GM06990 (cell line): ENCODE data around the gene AFG3L2.

ENCODE experiments used
- DNase-seq: peaks from one replicate; pipeline ENCODE4 v3.0.0-alpha.2; 2011; ENCODE audit not compliant: insufficient read length; ENCODE audit errors: extremely low read depth
- H3K27me3 ChIP-seq: replicated peaks from 2 replicates; pipeline ENCODE4 v1.6.0; 2011; ENCODE audit warnings: low read length; ENCODE audit not compliant: control insufficient read depth, insufficient read depth
- H3K36me3 ChIP-seq: 2 replicates; pipeline ENCODE4 v1.5.1; 2011; ENCODE audit warnings: low read length; ENCODE audit not compliant: control insufficient read depth, insufficient read depth
- H3K4me3 ChIP-seq: replicated peaks from 2 replicates; pipeline ENCODE4 v1.5.1; 2011; ENCODE audit warnings: low read depth, mild to moderate bottlenecking, control low read depth, low read length
- TF ChIP-seq, protein P1 (sequence below): IDR thresholded peaks from 2 replicates; pipeline ENCODE4 v1.5.1; 2011; ENCODE audit warnings: low read length, control low read depth, mild to moderate bottlenecking, inconsistent platforms; ENCODE audit not compliant: insufficient read depth, poor library complexity, severe bottlenecking

The AFG3L2 gene

DNA sequence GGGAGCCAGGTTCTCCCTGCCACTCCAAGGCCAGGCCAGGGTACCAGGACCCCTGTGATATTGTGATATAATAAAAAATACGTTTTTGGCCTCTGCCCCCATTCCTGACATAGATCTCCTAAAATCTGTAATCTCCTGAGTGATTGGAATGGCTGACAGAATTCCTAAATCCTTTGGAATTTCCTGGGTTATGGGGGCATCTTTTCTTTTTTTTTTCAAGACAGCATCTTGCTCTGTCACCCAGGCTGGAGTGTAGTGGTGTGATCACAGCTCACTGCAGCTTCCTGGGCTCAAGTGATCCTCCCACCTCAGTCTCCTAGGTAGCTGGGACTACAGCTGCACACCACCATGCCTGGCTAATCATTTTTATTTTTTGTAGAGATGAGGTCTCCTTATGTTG lies 95.2 kb downstream of the AFG3L2 start:
- TF ChIP-seq, protein P1, sequence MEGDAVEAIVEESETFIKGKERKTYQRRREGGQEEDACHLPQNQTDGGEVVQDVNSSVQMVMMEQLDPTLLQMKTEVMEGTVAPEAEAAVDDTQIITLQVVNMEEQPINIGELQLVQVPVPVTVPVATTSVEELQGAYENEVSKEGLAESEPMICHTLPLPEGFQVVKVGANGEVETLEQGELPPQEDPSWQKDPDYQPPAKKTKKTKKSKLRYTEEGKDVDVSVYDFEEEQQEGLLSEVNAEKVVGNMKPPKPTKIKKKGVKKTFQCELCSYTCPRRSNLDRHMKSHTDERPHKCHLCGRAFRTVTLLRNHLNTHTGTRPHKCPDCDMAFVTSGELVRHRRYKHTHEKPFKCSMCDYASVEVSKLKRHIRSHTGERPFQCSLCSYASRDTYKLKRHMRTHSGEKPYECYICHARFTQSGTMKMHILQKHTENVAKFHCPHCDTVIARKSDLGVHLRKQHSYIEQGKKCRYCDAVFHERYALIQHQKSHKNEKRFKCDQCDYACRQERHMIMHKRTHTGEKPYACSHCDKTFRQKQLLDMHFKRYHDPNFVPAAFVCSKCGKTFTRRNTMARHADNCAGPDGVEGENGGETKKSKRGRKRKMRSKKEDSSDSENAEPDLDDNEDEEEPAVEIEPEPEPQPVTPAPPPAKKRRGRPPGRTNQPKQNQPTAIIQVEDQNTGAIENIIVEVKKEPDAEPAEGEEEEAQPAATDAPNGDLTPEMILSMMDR, result no peak
- Histone ChIP-seq H3K27me3 (no peaks in the 10 kb centered on the region; the same call in 1 of the 2 replicates), H3K4me3 (no peak overlapping the region), H3K36me3 (no peaks in the 10 kb centered on the region)
- DNase-seq, result no peak

DNA sequence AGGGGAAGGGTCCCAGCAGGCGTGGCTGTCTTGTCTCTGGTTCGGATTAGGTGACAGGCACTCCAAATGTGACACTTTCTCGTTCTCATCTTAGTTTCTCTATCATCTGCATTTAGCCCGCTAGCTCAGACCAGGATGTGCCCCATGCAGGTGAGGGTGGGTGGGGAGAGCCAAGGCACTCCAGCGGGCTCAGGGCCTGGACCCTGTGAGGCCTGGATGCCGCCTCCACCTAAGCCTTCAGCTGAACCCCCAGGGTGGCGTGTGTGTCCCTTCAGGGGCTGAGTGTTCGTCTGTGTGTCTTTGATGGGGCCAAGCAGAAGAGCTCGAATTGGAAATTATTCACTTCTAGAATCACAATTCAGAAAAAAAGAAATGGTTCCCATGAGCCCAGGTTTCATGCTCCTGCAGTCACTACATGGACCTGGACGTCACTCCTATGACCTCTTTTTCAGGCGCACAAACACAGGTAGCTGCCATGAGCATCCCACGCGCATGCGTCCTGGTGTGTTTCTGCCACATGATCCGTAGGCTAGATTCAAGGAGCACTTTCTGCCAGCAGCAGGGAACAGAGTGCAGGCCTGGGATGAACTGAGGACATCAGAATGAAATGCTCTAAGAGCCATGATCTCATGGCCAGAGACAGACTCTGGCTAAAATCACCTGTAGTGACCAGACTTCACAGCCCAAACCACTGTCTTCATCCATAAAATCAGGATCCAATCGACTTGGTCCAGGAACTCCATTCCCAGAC lies 97.1 kb downstream of the AFG3L2 start:
- Histone ChIP-seq H3K36me3 (no peaks in the 10 kb centered on the region), H3K4me3 (no peak overlapping the region), H3K27me3 (no peaks in the 10 kb centered on the region; the same call in 1 of the 2 replicates)
- TF ChIP-seq, protein P1, result no peak
- DNase-seq, result no peak
